NOMO-1 (cell line): ENCODE measurements around the gene MLN.
A peak's percentile ranks its signal among the peaks of the same experiment; 100 is the strongest.

Experiments
- DNase-seq, 2 experiments: peaks; one replicate each; lab custom pipeline; 2025; ENCODE audit not compliant: unreplicated experiment in 2 of 2; lab: John Stamatoyannopoulos, UW

Gene MLN

DNA sequence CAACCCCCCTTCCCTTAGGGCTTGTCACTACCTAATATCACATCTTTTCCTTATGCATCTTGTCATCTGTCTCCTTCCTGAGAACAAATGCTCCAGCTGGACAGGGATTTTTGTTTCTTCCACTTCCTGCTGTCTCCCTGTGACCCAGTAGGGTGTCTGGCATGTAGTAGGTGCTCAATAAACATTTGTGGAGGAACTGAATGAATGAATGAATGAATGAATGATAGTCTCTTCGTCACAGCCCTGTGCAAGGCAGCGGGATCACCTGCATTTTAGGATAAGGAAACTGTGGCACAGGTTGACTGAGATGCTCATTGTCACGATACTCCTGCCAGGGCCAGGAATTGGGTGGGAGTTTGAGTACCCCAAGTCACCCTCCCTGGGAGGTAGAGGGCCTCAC lies 29.0 kb downstream of the MLN start:
- no peak for DNase-seq

GRCh38 chr6:33772902-33773472 lies 30.8 kb downstream of the MLN start:
- DNase-seq, result no peak

DNA sequence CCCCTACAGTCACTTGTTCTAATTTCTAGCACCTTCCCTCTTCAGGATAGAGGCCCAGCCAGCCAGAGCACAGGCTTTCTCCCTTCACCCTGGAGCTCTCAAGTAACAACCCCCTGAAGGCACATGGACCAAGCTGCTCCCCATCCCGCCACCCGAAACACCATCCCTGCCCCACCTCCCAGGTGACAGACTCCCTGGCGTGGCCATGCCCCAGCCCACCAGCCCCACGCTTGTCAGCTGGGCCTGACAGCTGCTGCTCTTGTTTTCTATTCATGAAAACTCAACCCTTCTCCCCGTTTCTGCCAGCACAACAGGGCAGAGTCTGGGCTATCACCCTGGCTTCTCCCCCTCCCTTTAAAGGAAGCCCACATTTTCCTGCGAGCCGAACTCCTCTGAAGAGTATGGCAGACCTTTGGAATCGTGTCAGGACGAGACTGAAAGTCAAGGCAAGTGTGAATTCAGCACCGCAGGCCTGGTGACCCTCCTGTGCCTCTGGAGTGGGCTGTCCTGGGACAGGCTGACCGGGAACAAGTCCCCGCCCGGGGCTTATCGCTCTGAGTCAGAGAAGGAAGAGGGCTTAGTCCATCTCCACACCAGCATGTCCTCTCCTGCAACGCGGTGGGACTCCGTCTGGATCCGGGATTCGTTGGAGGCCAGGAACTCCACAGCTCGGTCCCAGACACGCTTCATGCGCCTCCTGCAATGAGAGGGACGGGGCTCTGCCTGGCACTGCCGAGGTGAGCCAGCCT lies 31.5 kb downstream of the MLN start:
- no peak for DNase-seq

- DNase-seq, result peak; percentile 55 to 67
Observed at GRCh38 chr6:33771146-33772081, 32.4 kb downstream of the MLN start.

DNA sequence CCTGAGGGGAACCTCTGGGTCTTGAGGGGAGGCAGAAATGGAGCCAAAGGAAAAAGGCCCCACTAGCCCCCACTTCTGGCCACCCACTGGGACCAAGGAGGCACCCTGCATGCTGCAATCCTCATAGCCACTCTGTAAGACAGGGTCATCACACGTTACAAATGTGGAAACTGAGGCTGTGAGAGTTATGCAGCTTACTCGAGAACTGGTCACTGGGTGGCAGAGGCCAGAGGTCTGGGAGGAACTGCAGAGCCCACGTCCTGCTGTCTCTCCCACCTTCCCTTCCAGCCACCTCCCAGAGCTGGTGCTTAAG lies 33.0 kb downstream of the MLN start:
- DNase-seq, result no peak

GRCh38 chr6:33770124-33770832 lies 33.5 kb downstream of the MLN start:
- DNase-seq, result no peak

GRCh38 chr6:33769248-33769821 lies 34.5 kb downstream of the MLN start:
- no peak for DNase-seq

GRCh38 chr6:33768644-33769120 lies 35.1 kb downstream of the MLN start:
- peak; percentile 35 to 38 for DNase-seq

DNA sequence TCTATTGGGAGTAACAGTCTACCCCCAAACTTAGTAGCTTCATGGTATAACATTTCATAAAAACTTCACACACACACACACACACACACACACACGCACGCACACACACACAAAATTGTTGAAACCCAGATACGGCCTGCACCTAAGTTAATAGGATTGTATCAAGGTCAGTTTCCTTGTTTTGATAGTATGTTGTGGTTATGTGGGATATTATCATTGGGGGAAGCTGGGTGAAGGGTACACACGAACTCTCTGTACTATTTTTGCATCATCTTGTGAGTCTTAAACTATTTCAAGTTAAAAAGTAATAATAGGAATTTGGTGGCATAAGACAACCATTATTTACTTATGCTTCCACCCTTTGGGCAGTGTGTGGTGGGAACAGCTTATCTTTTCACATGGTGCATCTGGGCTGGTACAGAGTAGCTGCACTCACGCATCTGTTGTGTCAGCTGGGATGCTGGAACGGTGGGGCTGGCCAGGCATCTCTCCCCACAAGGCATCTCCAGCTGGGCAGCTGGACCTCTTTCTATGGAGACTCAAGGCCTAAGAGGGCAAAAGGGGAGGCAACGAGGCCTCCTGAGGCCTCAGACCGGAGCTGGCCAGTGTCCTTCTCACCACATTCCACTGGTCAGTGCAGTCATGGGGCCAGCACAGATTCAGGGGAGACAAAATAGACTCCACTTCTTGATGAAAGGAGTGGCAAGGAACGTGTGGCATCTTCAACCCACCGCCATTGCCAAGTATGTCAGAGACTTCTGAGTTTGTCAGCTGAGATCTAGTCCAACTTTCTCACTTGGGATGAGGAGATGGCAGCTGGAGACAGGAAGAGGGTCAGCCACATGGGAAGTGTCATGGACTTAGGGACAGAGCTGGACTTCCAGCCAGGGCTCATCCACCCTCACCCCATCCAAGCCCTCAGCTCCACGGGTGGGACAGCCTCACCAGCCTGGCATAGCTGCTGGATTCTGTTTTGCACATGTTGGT lies 36.6 kb downstream of the MLN start:
- DNase-seq, result no peak

DNA sequence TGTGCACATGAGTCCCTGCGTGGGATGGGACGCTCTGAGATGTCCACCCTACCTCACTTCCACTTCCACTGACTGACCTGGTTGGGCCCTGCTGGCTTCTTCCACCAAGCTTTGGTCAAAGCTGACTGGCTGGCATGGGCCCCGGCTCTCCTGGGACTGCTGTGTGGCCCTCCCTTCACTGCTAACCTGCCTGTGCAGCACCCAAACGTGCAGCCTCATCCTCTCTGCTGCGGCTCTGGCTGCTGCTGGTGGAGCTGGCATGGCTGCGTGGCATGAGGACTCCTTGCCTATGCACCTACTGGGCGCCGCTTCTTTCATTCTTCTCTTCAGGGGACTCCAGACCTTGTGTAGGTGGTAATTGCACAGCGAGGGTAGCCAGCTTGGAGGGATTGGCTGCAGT lies 38.4 kb downstream of the MLN start:
- DNase-seq, result no peak

DNA sequence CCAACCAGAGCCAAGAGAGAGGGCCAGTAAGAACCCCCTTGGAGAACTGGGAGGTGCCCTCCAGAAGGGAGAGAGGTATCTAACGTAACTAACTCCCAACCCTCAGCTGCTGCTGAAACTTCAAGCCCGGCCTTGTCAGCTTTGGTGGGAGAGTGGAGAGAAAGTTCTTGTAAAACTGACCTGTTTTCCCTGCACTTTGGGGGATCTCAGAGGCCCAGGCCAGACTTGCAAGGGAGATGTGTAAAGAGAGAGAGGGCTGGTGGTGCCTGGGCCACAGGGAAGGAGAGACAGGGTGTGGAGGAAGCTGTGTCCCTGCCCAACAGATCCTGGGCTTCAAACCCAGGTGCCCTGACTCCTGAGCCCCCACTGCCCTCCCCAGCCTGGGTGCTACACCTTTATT lies 39.8 kb downstream of the MLN start:
- no peak for DNase-seq

- DNase-seq, result no peak
Observed at GRCh38 chr6:33763483-33763882, 40.3 kb downstream of the MLN start.

DNA sequence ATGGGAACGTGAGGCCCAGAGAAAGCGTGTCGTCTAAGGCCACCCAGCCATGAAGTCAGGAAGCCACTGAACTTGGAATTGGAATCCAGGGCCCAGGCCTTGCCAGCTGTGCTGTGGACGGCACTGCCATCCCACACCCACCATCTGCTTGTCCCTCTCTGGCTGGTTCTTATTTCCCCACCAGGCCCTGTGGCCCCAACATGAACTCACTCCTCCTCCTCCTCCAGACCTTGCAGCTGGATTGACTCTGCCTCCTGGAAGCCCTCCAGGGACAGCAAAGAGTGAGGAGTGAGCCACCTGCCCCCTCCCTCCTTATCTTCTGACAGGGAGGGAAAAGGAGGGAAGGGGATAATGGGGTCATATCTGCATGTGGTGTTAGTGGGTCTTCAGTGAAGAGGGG lies 41.1 kb downstream of the MLN start:
- no peak for DNase-seq

DNA sequence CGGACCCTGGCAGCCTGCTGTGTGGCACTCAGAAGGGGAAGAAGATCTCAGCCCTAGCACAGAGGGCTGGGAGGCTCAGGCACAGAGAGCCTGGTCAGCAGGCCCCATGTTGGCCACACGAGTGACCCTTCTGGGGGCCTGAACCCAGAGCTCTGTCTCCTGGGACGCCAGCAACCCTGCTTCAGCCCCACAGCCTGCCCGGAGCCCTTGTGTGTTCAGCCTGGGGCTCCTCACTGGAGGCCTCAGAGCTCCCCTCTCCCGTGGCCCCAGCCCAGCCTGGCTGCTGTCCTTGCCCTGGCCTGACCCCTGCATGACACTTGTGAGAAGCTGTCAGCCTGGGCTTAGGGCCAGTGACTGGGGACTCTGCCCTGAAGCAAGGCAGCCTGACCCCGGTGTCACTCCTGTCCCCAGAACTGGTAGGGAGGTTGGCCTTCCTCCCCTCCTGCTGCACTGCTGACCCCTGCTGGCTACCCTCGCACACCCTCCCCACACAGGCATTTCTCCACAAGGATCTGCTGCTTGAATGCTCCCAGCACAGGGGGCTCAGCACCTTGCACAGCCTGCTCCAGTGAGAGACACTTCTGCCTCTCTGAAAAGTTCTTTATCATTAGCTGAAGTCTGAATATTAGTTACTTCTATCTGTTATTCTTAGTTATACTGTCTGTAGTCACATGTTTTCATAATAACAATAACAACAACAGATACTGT lies 41.7 kb downstream of the MLN start:
- peak; percentile 30 to 41 for DNase-seq

DNA sequence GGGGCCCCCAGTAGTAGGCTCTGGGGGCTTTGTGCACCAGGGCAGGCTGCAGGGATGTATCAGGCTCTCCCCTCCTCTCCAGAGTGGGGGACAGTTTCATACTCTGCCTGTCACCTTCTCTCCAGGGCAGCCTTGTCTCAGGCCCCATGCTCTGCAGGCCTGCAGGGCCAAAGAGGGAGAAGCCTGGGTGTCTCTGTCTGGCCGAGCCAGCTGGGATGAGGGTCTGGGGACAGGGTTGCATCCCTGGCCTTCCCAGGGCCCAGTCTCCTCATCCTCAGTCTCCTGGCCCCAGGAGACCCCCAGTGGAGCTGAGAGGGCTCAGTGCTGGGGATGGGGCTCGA lies 42.3 kb downstream of the MLN start:
- no peak for DNase-seq

DNA sequence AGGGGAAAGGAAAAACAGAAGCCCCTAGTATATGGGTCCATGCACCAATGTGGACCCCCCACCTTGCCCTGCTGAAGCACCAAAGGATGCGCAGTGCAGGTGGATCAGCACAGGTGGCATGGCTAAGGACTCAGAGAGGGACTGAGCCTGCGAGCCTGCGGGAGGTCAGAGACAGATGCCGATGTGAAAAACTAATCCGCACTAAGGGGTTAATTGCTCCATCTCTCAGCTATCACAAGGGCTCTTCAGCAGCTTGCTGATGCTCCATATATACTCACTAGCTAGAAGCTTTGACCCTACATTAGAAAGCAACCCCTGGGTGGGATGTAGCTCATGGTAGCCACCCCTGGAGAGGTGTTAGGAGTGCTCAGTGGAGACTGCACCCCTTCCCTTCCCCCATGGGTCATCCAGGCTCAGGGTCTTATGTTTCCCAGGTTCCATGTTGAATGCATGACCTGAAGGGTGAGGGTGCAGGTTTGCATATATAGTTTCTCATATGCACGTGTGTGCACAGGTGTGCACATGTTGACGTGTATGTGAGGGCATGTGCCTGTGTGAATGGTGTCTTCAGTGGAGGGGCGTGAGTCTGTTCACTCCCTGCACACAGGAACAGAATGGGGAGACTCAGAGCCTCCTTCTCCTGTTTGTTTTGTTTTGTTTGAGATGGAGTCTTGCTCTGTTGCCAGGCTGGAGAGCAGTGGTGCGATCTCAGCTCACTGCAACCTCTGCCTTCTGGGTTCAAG lies 43.7 kb downstream of the MLN start:
- no peak for DNase-seq

- DNase-seq, result no peak
Observed at GRCh38 chr6:33758815-33759216, 45.0 kb downstream of the MLN start.

DNA sequence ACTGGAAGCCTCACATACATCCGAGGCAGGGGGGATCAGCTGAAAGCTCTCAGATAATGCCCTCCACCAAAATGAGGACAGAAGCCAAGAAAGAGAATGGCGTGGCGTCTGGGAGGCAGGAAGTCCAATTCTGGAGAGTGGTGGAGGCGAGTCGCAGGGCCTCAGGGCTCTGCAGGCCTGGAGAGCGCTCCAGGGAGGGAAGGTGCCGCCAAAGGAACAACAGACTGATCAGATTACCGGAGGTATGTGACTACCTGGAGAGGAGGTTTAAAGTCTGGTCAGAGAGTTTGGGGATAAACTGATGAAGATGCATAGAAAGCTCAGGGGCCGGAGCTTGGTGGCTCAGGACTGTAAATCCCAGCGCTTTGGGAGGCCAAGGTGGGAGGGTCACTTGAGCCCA lies 45.9 kb downstream of the MLN start:
- no peak for DNase-seq
